Measurements from ENCODE around the gene TNFAIP8.
"Not testable (repeated sequence)": the region's sequence is repeated elsewhere in the genome, so short reads cannot be mapped to it uniquely, and the experiment has no call there.

TNFAIP8 gene

DNA sequence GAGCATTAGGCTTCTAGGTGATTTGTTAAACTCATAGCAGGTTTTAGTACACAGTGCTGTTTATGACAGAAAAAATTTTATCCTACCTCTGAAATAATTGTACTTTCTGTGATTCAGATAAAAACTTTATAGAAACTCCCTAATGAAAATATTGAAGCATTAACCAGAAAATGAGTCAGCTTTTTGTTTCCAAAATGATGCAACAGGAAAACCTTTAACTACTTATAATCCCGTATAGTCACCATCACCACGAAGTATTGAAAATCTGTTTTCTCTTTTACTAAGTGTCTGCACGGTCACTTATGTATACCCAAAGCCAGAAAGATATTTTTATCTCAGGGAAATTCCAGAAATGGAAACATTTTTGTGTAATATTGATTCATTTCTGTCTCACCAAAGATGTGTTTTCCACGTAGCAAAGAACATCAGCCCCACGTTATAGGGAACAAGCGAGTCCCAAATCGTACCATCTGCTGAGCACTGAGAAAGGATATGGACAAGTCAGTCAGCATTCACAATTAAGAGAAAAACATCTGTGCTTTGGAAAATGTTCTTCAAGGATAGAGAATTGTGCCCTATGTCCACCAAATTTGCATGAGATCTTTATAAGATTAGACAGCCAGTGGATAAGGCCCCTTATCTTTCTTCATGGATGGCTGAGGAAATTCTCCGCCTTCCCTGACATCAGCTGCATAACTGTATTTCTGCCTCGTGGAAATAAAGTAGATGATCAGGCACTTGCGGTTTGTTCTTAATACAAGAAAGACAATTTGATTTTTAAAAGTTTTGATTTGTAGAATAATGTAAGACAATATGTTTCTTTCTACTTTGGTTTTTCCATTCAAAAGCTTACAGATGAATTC lies 41.9 kb downstream of the TNFAIP8 start:
- DNase-seq = no peak

- DNase-seq = no peak
Observed at GRCh38 chr5:119398727-119399466, 43.1 kb downstream of the TNFAIP8 start.

DNA sequence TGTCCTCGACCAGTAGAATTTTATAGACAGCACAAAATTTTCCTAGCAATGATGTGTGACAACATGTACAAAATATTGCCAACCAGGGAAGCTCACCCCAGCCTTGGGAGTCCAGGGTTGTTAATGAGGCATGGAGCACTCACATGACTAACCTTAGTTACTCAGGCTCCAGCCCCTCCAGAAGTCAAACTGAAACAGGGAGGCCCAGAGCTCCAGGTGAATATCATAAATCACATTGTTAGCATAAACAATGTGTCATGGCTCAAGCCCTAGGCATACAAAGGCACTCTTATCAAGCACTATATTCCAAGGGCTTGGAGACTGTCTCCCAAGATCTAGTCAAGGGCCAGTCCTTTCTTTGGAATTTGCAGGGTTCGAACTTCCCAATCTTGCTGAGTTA lies 44.4 kb downstream of the TNFAIP8 start:
- no peak for DNase-seq

DNA sequence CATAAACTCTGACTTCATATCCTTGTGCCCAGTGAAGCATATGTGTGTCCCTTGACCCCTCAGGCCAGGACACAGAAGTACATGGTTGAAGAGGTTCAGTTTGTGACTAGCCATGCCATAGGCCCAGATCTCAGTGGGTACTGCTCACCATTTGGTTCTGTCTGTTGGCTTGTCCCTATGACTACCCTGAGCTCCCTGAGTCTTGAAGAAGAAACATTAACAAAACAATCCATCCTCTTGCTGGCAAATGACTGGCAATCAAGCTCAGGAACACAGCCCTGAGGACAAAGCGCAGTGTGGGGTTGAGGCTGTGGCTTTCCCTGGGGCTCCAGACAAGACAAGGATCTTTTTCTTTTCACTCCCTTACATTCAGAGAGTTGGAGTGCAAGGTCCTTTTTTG lies 46.3 kb downstream of the TNFAIP8 start:
- no peak for DNase-seq

DNA sequence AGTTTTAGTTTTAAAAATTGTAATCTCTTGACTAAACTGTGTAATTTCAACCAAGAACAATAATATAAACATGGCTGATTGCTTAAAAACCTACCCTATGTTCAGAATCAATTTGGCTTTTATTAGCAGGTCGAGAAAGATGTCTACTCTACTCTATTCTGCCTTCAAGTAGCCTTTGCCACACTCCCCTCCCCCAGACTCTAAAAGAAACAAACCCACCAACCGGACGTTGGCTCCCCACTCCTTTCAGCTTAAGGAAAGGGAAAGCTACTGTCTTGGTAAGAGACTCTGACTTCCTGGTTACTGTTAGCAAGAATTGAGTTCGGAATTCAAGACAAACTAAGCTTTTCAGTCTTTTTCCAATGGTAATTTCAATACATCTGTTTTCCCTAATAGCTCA lies 46.7 kb downstream of the TNFAIP8 start:
- DNase-seq = no peak

GRCh38 chr5:119404033-119404432 lies 48.2 kb downstream of the TNFAIP8 start:
- no peak for DNase-seq

GRCh38 chr5:119405419-119405818 lies 49.6 kb downstream of the TNFAIP8 start:
- DNase-seq = no peak

- DNase-seq = no peak
Observed at GRCh38 chr5:119406551-119407110, 50.8 kb downstream of the TNFAIP8 start.

DNA sequence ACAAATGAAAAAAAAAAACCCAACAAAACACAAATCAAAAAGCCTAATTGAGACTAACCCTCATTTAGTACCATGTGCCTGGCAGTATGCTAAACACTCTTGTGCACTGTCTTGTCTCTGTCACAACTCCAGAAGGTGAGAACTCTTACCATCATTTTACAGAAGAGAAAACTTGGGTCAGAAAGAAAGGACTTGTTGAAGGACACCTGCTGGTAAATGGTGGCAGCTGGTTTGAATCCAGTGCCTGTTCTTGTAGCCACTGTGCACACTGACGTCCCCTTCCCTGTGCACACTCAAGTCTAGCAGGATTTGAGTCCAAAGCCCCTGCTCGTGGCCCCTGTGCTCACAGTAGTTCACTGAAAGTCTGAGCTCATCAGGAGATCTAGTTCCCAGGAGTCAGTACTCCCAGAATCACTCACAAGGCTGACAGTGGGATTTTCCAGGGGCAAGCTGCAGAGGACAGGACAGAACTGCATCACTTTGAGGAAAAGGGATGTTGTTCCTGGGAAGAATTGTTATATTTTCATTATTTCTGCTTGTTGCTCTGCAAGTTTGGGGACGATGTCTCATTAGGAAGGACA lies 53.5 kb downstream of the TNFAIP8 start:
- DNase-seq = no peak

- DNase-seq = no peak
Observed at GRCh38 chr5:119410448-119411159, 54.8 kb downstream of the TNFAIP8 start.

DNA sequence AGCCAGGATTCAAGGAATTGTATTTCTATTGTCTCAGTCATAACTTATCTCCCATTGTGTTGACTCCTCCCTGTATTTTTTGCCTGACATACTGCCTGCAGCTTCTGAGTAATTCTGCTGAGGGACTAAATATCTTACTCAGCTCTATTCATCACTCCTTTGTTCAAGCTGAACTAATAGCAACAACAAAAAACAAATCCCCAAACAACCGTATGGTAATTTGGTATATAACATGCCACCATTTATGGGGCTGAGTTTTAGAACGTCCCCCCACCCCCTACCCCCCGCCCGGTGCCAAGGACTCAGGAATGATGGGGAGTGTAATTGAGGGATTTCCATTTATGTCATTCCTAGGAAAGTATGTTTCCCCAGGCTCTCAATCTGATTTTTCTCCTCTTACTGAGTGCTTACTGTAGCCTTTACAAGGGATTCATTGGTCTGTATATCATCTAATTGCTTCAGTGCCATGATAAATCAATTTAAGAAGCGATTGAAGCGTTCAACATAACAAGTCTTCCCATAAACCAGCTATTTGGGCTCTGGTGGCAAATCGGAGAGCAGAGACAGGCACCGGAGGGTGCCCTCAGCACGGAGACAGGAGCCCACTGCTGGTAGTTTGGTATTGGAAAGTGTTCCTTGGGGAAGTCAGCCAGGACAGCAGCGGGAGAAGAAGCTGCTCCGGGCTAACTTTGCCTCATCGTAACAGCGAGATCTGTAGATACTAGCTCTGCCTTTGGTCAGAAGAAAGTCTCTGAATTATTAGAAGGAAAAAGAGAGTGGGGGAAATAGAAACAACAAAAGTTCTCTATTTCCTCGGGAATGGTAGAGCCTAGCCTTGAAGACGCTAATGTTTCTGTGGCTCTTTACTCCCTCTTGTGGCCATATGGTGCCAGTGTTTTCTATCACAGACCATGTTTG lies 55.8 kb downstream of the TNFAIP8 start:
- DNase-seq = peak; percentile 53

DNA sequence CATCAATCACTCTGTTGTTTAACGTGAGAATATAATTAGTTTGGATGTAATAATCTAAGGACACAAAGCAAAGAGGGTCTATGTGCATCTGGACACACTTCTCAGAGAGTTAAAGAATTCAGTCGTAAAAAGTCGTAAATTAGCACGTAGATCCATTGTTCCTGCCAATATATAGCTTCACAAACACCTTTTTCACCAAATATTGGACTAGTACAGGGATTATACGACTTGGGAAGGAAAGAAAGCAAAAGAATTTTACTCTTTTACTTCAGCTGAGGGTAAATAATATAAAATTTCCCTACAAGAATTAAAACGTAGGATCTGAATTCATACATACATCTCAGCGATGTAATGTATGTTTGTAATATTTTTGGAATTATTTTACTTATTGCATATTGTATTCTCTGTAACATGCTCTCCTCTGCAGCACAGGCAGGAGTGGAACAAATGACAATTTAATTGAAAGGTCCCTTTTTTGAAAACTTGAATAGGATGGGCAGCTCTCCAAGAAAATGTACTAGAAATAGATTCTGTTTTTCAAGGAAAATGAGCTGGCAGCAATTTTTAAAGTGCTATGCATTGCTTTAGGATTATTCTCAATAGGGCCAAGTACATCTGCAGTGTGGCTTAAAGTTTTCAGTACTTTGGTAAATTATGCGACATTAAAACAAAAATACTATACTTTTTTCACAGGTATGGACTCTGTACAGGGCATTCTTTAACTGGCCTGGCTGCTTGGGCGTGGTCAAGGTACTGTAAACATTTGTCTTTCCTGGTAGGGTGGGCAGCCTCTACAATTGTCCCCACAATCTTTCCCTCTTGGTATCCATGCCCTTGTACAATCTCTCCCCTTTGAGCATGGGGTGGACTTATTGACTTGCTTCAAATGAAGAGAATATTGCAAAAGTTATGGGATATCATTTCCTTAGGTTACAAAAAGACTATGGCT lies 56.7 kb downstream of the TNFAIP8 start:
- DNase-seq = no peak

DNA sequence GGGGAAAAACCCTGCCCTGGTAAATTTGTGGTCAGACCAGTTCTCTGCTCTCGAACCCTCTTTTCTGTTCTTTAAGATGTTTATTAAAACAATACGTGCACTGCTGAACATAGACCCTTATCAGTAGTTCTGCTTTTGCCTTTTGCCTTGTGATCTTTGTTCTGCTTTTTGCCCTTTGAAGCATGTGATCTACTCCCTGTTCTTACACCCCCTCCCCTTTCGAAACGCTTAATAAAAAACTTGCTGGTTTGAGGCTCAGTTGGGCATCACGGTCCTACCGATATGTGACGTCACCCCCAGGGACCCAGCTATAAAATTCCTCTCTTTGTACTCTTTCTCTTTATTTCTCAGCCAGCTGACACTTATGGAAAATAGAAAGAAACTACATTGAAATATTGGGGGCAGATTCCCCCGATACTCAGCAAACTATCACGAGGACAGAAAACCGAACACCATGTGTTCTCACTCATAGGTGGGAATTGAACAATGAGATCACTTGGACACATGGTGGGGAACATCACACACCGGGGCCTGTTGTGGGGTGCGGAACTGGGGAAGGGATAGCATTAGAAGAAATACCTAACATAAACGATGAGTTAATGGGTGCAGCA lies 58.4 kb downstream of the TNFAIP8 start:
- DNase-seq = not testable (repeated sequence)

- no peak for DNase-seq
Observed at GRCh38 chr5:119417891-119418605, 62.2 kb downstream of the TNFAIP8 start.

DNA sequence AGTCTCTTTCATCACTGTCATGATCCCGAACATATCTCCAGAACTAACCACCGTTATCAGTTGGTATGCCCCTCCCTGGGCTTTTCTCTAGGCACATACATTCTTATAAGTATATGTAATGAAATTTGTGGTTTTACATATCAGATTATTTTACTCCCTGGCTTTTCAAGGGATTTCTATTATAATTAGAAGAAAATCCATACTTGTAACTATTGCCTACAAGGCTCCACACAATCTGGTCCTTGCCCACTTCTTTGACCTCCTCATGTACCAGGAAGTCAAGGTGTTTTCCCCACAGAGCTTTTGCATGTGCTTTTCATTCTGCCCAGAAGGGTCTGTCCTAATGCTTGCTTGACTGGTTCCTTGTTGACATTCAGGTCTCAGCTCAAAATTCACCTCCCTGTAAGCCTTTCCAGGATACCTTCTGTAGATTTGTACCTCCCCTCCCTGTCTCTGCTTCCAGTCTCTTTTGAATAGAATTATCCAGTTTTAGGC lies 62.8 kb downstream of the TNFAIP8 start:
- DNase-seq = no peak

- no peak for DNase-seq
Observed at GRCh38 chr5:119420169-119420568, 64.3 kb downstream of the TNFAIP8 start.

GRCh38 chr5:119426057-119426456 lies 70.2 kb downstream of the TNFAIP8 start:
- DNase-seq = no peak

DNA sequence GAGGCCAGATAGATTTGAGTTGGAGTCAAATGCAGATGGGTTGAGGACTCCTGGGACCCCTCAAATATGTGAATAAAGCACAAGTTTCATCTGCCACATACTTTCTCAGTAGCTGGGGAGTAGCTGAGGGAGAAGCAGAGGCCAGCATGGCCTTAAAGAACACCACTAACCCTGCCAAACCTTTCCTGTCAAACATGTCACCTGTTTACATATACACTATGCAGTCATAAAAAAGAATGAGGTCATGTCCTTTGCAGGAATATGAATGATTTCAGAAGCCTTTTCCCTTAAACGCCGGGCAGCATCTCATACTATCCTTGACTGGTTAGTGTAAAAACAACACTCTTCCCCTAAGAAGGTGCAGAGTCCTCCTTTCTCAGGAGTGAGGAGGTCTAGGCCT lies 71.2 kb downstream of the TNFAIP8 start:
- no peak for DNase-seq

DNA sequence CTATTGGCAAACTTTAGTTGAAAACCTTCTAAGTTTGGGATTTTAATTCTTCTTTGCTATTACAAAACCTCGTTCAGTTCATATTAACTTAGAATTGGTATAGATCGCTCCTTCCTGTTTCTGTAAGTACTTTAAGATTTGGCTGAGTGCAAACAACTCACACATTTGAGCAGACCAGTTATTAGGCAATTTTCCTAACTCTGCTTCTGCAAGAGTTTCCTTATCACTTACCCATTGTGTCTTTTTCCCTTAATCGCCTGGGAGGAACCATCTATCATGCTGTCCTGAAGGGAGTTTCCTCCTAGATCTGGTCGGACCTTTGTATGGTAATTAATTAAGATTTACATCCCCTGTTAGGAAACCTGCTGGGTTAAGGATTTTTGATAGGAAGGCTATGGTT lies 71.8 kb downstream of the TNFAIP8 start:
- DNase-seq = not testable (repeated sequence)
